NCI-H1417 treated with DMSO at 0.1 percent for 48 hours (cell line): Measurements from ENCODE around the gene TXLNB.
"Not testable (repeated sequence)": the region's sequence is repeated elsewhere in the genome, so short reads cannot be mapped to it uniquely, and the experiment has no call there.

Experiments
- DNase-seq: peaks from one replicate; lab custom pipeline; 2025; lab: John Stamatoyannopoulos, UW

Gene TXLNB

GRCh38 chr6:139308936-139309603, 17.3 kb upstream of the TXLNB start:
- no peak for DNase-seq

- DNase-seq: no peak
Observed at GRCh38 chr6:139308286-139308916, 16.6 kb upstream of the TXLNB start.

- no peak for DNase-seq
Observed at GRCh38 chr6:139306291-139306981, 14.6 kb upstream of the TXLNB start.

- DNase-seq: no peak
Observed at GRCh38 chr6:139303185-139303584, 11.4 kb upstream of the TXLNB start.

GRCh38 chr6:139297921-139298320, 6.1 kb upstream of the TXLNB start:
- DNase-seq: no peak

GRCh38 chr6:139296927-139297326, 5.1 kb upstream of the TXLNB start:
- no peak for DNase-seq

- no peak for DNase-seq
Observed at GRCh38 chr6:139295901-139296300, 4.1 kb upstream of the TXLNB start.

- DNase-seq: no peak
Observed at GRCh38 chr6:139294090-139294489, 2.3 kb upstream of the TXLNB start.

- DNase-seq: not testable (repeated sequence)
Observed at GRCh38 chr6:139293230-139293629, 1.4 kb upstream of the TXLNB start.

GRCh38 chr6:139290787-139291311, 949 bp downstream of the TXLNB start:
- no peak for DNase-seq

- no peak for DNase-seq
Observed at GRCh38 chr6:139289233-139289632, 2.6 kb downstream of the TXLNB start.

GRCh38 chr6:139288496-139289040, 3.2 kb downstream of the TXLNB start:
- DNase-seq: no peak

GRCh38 chr6:139287868-139288267, 3.9 kb downstream of the TXLNB start:
- DNase-seq: no peak

GRCh38 chr6:139286438-139286837, 5.4 kb downstream of the TXLNB start:
- DNase-seq: not testable (repeated sequence)

- no peak for DNase-seq
Observed at GRCh38 chr6:139285590-139285989, 6.2 kb downstream of the TXLNB start.

GRCh38 chr6:139284789-139285188, 7.0 kb downstream of the TXLNB start:
- DNase-seq: no peak

GRCh38 chr6:139282684-139283083, 9.1 kb downstream of the TXLNB start:
- no peak for DNase-seq

GRCh38 chr6:139278190-139278589, 13.6 kb downstream of the TXLNB start:
- no peak for DNase-seq

GRCh38 chr6:139277587-139277986, 14.2 kb downstream of the TXLNB start:
- no peak for DNase-seq

- no peak for DNase-seq
Observed at GRCh38 chr6:139277161-139277560, 14.6 kb downstream of the TXLNB start.

GRCh38 chr6:139275279-139276055, 16.3 kb downstream of the TXLNB start:
- no peak for DNase-seq

GRCh38 chr6:139271056-139271455, 20.7 kb downstream of the TXLNB start:
- no peak for DNase-seq
